Gastroesophageal sphincter (tissue), 3 donors: ENCODE measurements around the gene GSG1L2.

Experiments
- EP300 ChIP-seq: sonication (generic); formaldehyde crosslinking; IDR thresholded peaks from one replicate; pipeline ENCODE4 v1.6.1; 2017; ENCODE audit warnings: antibody characterized with exemption, mild to moderate bottlenecking
- POLR2A ChIP-seq, 2 donors: fragments of 450-650 bp; IDR thresholded peaks; one replicate each; pipeline ENCODE4 v1.6.1; 2017; ENCODE audit warnings: antibody characterized with exemption in 2 of 2, mild to moderate bottlenecking in 2 of 2, moderate library complexity in 1 of 2
- TF ChIP-seq, protein P1 (sequence below), 4 experiments: fragments of 200-600 bp in 2 of 4; fragments of 450-650 bp in 2 of 4; sonication (generic) in 1 of 4; IDR thresholded peaks; one replicate each; pipeline ENCODE4 v1.5.1; 2017 to 2019; ENCODE audit warnings: antibody characterized with exemption in 4 of 4, mild to moderate bottlenecking in 2 of 4, moderate library complexity in 2 of 4

- TF ChIP-seq, protein P1, sequence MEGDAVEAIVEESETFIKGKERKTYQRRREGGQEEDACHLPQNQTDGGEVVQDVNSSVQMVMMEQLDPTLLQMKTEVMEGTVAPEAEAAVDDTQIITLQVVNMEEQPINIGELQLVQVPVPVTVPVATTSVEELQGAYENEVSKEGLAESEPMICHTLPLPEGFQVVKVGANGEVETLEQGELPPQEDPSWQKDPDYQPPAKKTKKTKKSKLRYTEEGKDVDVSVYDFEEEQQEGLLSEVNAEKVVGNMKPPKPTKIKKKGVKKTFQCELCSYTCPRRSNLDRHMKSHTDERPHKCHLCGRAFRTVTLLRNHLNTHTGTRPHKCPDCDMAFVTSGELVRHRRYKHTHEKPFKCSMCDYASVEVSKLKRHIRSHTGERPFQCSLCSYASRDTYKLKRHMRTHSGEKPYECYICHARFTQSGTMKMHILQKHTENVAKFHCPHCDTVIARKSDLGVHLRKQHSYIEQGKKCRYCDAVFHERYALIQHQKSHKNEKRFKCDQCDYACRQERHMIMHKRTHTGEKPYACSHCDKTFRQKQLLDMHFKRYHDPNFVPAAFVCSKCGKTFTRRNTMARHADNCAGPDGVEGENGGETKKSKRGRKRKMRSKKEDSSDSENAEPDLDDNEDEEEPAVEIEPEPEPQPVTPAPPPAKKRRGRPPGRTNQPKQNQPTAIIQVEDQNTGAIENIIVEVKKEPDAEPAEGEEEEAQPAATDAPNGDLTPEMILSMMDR (IDR thresholded peaks at IDR 0.05) = no peak
- TF ChIP-seq POLR2A (IDR thresholded peaks at IDR 0.05) (no peak), EP300 (no peak)
Measured at GRCh38 chr17:9843152-9844010, 21.5 kb upstream of the GSG1L2 start.
